Neural cell (in vitro differentiated cells): ENCODE data around the gene DNAJC11. TPM values are rescaled to one million over a fixed set of nuclear protein-coding genes. Genes with fewer than 3 reads are reported as not detected.
"Not testable (repeated sequence)": the region's sequence is repeated elsewhere in the genome, so short reads cannot be mapped to it uniquely, and the experiment has no call there.

Experiments used
- H2AFZ ChIP-seq: fragments of 200-600, 300-800 bp; sonication (generic), shearing (Covaris generic); 2 replicates; pipeline ENCODE4 v1.6.0; 2014; ENCODE audit warnings: low read depth, mild to moderate bottlenecking, antibody characterized with exemption, low read length, moderate library complexity
- H3F3A ChIP-seq: fragments of 200-600 bp; shearing (Covaris generic); 2 replicates; pipeline ENCODE4 v1.6.1; 2016; ENCODE audit warnings: mild to moderate bottlenecking, moderate library complexity, mixed read lengths, antibody characterized with exemption, low read length; ENCODE audit not compliant: insufficient read depth, poor library complexity, severe bottlenecking
- H3K27ac ChIP-seq: fragments of 200-600, 300-800 bp; sonication (generic), shearing (Covaris generic); 2 replicates; pipeline ENCODE4 v1.5.1; 2014; ENCODE audit warnings: mild to moderate bottlenecking, low read length, moderate library complexity
- H3K27me3 ChIP-seq: fragments of 300-800, 200-600 bp; sonication (generic), shearing (Covaris generic); 2 replicates; pipeline ENCODE4 v1.6.0; 2014; ENCODE audit warnings: mild to moderate bottlenecking, low read depth, low read length, moderate library complexity; ENCODE audit not compliant: insufficient read depth
- H3K36me3 ChIP-seq: fragments of 300-800, 200-600 bp; sonication (generic), shearing (Covaris generic); 2 replicates; pipeline ENCODE4 v1.5.1; 2014; ENCODE audit warnings: mild to moderate bottlenecking, antibody characterized with exemption, low read length, moderate library complexity; ENCODE audit not compliant: insufficient read depth
- H3K4me2 ChIP-seq: fragments of 300-800, 200-600 bp; sonication (generic), shearing (Covaris generic); 2 replicates; pipeline ENCODE4 v1.6.0; 2014; ENCODE audit warnings: mild to moderate bottlenecking, low read length
- H3K4me3 ChIP-seq: fragments of 300-800, 200-600 bp; sonication (generic), shearing (Covaris generic); 2 replicates; pipeline ENCODE4 v1.5.1; 2014; ENCODE audit warnings: mild to moderate bottlenecking, low read length, moderate library complexity
- H3K79me2 ChIP-seq: fragments of 200-600 bp; shearing (Covaris generic); replicated peaks from 2 replicates; pipeline ENCODE4 v1.6.0; 2014; ENCODE audit warnings: mild to moderate bottlenecking, low read length, moderate library complexity; ENCODE audit not compliant: insufficient read depth
- H3K9ac ChIP-seq: fragments of 300-800, 200-600 bp; sonication (generic), shearing (Covaris generic); 2 replicates; pipeline ENCODE4 v1.6.1; 2016; ENCODE audit warnings: mild to moderate bottlenecking, low read length, mixed read lengths
- H3K9me2 ChIP-seq: fragments of 200-600 bp; shearing (Covaris generic); 2 replicates; pipeline ENCODE4 v1.6.1; 2016; ENCODE audit warnings: mild to moderate bottlenecking, low read length, mixed read lengths; ENCODE audit not compliant: insufficient read depth
- H3K9me3 ChIP-seq: fragments of 200-600, 300-800 bp; sonication (generic), shearing (Covaris generic); 2 replicates; pipeline ENCODE4 v1.6.1; 2016; ENCODE audit warnings: mild to moderate bottlenecking, mixed run types, low read length, moderate library complexity, mixed read lengths
- H4K20me1 ChIP-seq: fragments of 200-600 bp; shearing (Covaris generic); 2 replicates; pipeline ENCODE4 v1.6.1; 2016; ENCODE audit warnings: mild to moderate bottlenecking, mixed run types; ENCODE audit not compliant: insufficient read depth
- EP300 ChIP-seq: fragments of 450-650 bp; conservative IDR thresholded peaks from 2 replicates; pipeline ENCODE4 v1.6.1; 2014; ENCODE audit warnings: antibody characterized with exemption, mild to moderate bottlenecking, moderate library complexity; ENCODE audit not compliant: poor library complexity, severe bottlenecking
- EZH2 ChIP-seq: fragments of 200-600, 300-800 bp; shearing (Covaris generic), sonication (generic); IDR thresholded peaks from 2 replicates; pipeline ENCODE4 v1.6.1; 2014; ENCODE audit warnings: antibody characterized with exemption, low read length, borderline replicate concordance, mild to moderate bottlenecking; ENCODE audit not compliant: insufficient read depth, poor library complexity, severe bottlenecking
- MXI1 ChIP-seq: fragments of 450-650 bp; conservative IDR thresholded peaks from 2 replicates; pipeline ENCODE4 v1.6.1; 2014; ENCODE audit warnings: antibody characterized with exemption, mild to moderate bottlenecking; ENCODE audit not compliant: poor library complexity, severe bottlenecking
- POLR2AphosphoS5 ChIP-seq: IDR thresholded peaks from 2 replicates; pipeline ENCODE4 v1.6.1; 2012
- RAD21 ChIP-seq: fragments of 450-650 bp; conservative IDR thresholded peaks from 2 replicates; pipeline ENCODE4 v1.6.1; 2014; ENCODE audit warnings: antibody characterized with exemption, mild to moderate bottlenecking, moderate library complexity
- SMC3 ChIP-seq: fragments of 450-650 bp; conservative IDR thresholded peaks from 2 replicates; pipeline ENCODE4 v1.6.1; 2014; ENCODE audit warnings: antibody characterized with exemption, mild to moderate bottlenecking, moderate library complexity; ENCODE audit not compliant: poor library complexity
- TAF1 ChIP-seq: IDR thresholded peaks from 2 replicates; pipeline ENCODE4 v1.6.1; 2012; ENCODE audit warnings: low read depth
- polyA plus RNA-seq: library from polyadenylated mRNA; depleted of rRNA; stranded (reverse); fragments of >200 nt; gene quantifications from 2 replicates; pipeline ENCODE4 v1.2.3, GENCODE V29; 2014
- TF ChIP-seq, protein P1 (sequence below): IDR thresholded peaks from 2 replicates; pipeline ENCODE4 v1.6.1; 2012; ENCODE audit warnings: borderline replicate concordance
- TF ChIP-seq, protein P2 (sequence below): fragments of 450-650 bp; IDR thresholded peaks from 2 replicates; pipeline ENCODE4 v1.5.1; 2014; ENCODE audit warnings: antibody characterized with exemption, mild to moderate bottlenecking, moderate library complexity; ENCODE audit not compliant: poor library complexity, severe bottlenecking

Gene DNAJC11
- polyA plus RNA-seq, 1 donor from 2014 or later = 28.6 TPM

DNA sequence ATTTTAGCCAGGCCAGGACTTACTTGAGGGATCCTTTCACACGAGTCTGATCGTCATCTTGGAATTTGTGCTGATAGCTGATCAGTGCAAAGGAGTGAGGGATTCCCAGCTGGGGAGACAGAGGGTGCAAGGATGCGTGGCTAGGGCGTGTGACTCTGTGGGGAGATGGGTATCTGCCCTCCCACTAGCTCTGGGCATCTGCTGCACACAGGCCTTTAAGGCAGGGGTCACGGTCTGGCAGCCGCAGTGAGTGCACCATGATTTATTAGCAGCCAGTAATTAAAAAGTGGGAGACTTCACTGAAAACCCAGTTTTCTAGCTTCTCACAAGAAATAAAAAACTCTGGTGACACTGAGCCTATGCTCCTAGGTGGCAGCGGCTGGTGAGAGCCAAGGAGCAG is 56.6 kb downstream of the DNAJC11 start:
- no peaks in the 10 kb centered on the region for H3K9me3 ChIP-seq
- H4K20me1 ChIP-seq = no peaks in the 10 kb centered on the region
- H3K9me2 ChIP-seq = no peaks in the 10 kb centered on the region
- TF ChIP-seq, protein P1, sequence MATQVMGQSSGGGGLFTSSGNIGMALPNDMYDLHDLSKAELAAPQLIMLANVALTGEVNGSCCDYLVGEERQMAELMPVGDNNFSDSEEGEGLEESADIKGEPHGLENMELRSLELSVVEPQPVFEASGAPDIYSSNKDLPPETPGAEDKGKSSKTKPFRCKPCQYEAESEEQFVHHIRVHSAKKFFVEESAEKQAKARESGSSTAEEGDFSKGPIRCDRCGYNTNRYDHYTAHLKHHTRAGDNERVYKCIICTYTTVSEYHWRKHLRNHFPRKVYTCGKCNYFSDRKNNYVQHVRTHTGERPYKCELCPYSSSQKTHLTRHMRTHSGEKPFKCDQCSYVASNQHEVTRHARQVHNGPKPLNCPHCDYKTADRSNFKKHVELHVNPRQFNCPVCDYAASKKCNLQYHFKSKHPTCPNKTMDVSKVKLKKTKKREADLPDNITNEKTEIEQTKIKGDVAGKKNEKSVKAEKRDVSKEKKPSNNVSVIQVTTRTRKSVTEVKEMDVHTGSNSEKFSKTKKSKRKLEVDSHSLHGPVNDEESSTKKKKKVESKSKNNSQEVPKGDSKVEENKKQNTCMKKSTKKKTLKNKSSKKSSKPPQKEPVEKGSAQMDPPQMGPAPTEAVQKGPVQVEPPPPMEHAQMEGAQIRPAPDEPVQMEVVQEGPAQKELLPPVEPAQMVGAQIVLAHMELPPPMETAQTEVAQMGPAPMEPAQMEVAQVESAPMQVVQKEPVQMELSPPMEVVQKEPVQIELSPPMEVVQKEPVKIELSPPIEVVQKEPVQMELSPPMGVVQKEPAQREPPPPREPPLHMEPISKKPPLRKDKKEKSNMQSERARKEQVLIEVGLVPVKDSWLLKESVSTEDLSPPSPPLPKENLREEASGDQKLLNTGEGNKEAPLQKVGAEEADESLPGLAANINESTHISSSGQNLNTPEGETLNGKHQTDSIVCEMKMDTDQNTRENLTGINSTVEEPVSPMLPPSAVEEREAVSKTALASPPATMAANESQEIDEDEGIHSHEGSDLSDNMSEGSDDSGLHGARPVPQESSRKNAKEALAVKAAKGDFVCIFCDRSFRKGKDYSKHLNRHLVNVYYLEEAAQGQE = no peak
- TF ChIP-seq POLR2AphosphoS5 (no peak), TAF1 (no peak), EZH2 (no peak), MXI1 (no peak), RAD21 (no peak), EP300 (no peak), SMC3 (no peak)
- TF ChIP-seq, protein P2, sequence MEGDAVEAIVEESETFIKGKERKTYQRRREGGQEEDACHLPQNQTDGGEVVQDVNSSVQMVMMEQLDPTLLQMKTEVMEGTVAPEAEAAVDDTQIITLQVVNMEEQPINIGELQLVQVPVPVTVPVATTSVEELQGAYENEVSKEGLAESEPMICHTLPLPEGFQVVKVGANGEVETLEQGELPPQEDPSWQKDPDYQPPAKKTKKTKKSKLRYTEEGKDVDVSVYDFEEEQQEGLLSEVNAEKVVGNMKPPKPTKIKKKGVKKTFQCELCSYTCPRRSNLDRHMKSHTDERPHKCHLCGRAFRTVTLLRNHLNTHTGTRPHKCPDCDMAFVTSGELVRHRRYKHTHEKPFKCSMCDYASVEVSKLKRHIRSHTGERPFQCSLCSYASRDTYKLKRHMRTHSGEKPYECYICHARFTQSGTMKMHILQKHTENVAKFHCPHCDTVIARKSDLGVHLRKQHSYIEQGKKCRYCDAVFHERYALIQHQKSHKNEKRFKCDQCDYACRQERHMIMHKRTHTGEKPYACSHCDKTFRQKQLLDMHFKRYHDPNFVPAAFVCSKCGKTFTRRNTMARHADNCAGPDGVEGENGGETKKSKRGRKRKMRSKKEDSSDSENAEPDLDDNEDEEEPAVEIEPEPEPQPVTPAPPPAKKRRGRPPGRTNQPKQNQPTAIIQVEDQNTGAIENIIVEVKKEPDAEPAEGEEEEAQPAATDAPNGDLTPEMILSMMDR = no peak
- no peak overlapping the region for H3K4me3 ChIP-seq
- no peaks in the 10 kb centered on the region for H3F3A ChIP-seq
- H3K9ac ChIP-seq = no peak overlapping the region
- H3K27ac ChIP-seq = no peak overlapping the region
- H2AFZ ChIP-seq = no peak overlapping the region
- H3K36me3 ChIP-seq = no peaks in the 10 kb centered on the region
- H3K27me3 ChIP-seq = no peaks in the 10 kb centered on the region
- no peak overlapping the region for H3K4me2 ChIP-seq
- H3K79me2 ChIP-seq = no peaks in the 10 kb centered on the region

DNA sequence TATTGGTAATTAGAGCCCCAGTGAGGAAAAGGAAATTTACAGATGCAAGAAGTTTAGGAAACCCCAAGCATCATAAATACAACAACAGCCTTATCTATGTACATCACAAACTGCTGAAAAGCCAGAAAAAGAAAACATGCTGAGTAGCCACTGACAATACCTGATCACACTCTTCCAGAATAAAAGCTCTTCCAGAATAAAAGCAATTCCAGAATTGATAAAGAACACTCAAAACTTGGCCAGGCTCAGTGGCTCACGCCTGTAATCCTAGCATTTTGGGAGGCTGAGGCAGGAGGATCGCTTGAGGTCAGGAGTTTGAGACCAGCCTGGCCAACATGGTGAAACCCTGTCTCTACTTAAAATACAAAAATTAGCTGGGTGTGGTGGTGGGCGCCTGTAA is 60.7 kb downstream of the DNAJC11 start:
- H3K27ac ChIP-seq, H3F3A ChIP-seq, H3K36me3 ChIP-seq, H3K9me2 ChIP-seq, H3K4me2 ChIP-seq, H3K9ac ChIP-seq, H4K20me1 ChIP-seq, H3K79me2 ChIP-seq, H3K4me3 ChIP-seq, H2AFZ ChIP-seq, H3K9me3 ChIP-seq, H3K27me3 ChIP-seq: not testable (repeated sequence)

DNA sequence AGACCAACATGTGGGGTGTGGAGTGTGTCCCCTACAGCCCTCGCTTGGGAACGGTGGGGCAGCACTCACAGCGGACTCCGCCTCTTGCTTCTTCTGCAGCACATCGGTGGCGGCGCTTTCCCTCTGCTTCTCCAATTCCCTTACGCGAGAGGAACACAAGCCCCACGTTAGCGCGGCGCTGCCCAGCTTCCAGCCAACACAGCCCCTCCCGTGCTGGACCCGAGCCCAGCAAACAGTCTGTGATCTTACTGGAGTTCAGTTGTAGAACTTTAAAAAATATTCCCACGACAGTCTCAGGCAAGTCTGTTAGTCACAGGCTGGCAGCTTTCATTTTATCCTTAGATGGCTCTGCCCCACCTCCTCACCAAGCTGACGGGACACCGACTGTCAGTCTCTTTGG is 63.4 kb downstream of the DNAJC11 start:
- TF ChIP-seq, protein P2 = no peak
- TF ChIP-seq, protein P1 = no peak
- no peak for TF ChIP-seq EZH2
- no peak for TF ChIP-seq MXI1
- TF ChIP-seq TAF1 = no peak
- no peak for TF ChIP-seq EP300
- no peak for TF ChIP-seq POLR2AphosphoS5
- TF ChIP-seq SMC3 = no peak

More for the DNA sequence above, 63.4 kb downstream of the DNAJC11 start:
- Histone ChIP-seq H4K20me1 (no peaks in the 10 kb centered on the region), H3K79me2 (no peaks in the 10 kb centered on the region), H3K9me2 (no peaks in the 10 kb centered on the region), H2AFZ (no peak overlapping the region), H3K27ac (no peak overlapping the region), H3K36me3 (no peaks in the 10 kb centered on the region), H3K4me2 (no peak overlapping the region), H3F3A (no peaks in the 10 kb centered on the region), H3K9ac (no peak overlapping the region), H3K9me3 (no peaks in the 10 kb centered on the region), H3K4me3 (no peak overlapping the region), H3K27me3 (no peaks in the 10 kb centered on the region)
